GM21737 (cell line): ENCODE results near the gene ITGB7.

ENCODE experiments used
- ATAC-seq: cut with Tn5 transposase; IDR thresholded peaks from one replicate; pipeline ENCODE4 v1.9.1; 2021; ENCODE audit warnings: mild to moderate bottlenecking, moderate library complexity; ENCODE audit not compliant: unreplicated experiment

ITGB7 gene

DNA sequence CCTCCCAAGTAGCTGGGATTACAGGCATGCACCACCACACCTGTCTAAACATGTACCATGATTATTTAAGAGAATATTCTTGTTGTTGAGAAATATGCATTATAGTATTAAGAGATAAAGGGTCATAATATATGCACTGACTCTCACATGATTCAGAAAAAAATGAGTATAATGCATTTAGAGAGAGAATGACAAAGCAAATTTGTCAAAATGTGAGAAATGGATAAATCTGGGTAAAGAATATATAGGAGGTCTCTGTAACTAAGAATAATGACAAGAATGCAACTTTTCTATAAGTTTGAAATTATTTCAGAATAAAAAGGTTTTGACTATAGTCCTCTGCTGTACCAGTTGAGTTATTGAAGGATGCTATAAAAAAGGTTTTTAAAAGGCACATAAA, 54.7 kb downstream of the ITGB7 start:
- ATAC-seq, result no peak

- ATAC-seq, result no peak
These were observed 56.0 kb downstream of the ITGB7 start for GRCh38 chr12:53151039-53151438.

DNA sequence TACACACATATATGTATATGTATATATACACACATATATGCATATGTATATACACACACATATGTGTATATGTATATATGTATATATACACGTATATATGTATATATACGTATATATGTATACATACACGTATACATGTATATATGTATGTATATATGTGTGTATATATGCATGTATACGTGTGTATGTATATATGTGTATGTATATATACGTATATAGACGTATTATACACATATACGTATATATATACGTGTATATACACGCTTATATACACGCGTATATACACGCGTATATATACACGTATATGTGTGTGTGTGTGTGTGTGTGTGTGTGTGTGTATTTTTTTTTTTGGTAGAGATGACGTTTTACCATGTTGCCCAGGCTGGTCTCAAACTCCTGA, 59.4 kb downstream of the ITGB7 start:
- ATAC-seq, result no peak

DNA sequence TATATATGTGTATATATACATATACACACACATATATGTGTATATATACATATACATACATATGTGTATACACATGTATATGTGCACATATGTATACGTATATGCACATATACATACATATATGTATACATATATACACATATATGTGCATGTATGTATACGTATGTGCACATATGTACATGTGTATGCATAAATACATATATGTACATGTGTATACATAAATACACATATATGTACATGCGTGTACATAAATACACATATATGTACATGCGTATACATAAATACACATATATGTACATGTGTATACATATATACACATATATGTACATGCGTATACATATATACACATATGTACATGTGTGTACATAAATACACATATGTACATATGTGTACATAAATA, 59.9 kb downstream of the ITGB7 start:
- no peak for ATAC-seq

DNA sequence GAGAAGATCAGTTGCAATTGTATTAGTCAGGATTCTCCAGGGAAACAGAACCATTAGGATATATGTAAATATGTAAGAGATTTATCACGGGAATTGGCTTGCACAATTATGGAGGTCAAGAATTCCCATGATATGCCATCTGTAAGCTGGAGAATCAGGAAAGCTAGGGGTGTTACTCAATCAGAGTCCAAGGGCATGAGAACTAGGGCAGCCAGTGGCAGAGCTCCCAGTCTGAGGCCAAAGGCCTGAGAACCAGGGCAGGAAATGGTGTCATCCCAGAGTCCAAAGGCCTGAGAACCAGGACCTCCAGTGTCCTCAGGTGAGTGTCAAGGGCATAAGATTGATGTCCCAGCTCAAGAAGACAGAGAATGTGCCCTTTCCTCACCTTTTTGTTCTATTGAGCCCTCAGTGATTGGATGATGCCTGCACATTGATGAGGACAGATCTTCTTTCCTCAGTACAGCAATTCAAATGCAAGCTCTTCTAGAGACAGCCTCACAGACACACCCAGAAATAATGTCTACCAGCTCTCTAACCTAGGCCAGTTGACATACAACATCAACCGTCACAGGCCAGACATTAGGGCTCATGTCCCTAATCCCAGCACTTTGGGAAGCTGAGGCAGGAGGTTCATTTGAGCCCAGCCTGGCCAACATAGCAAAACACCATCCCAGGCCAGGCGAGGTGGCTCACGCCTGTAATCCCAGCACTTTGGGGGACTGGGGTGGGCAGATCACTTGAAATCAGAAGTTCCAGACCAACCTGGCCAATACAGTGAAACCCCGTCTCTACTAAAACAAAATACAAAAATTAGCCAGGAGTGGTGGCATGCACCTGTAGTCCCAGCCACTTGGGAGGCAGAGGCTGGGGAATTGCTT, 61.4 kb downstream of the ITGB7 start:
- ATAC-seq, result no peak

DNA sequence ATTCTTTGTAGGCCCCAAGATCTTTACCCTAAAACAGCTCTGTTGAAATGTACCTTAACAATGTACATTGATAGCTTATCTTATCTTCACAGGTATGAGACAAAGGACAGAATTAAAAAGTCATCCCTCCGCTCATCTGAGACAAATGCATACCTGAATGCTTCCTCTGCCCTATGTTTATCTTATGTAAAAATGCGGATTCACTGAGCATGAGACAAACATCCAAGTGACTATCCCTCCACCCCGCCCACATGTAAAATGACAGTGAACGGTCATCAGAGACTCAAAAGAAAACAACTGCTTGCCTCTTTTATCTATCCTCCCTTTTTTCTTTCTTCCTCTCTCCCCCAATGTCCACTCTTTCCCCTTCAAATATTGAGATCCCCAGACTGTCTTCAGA, 63.7 kb downstream of the ITGB7 start:
- no peak for ATAC-seq
